Measurements from ENCODE around the gene LYPD4. TPM values are rescaled to one million over a fixed set of nuclear protein-coding genes. Genes with fewer than 3 reads are reported as not detected.

The LYPD4 gene
- total RNA-seq, 1 experiment from 2014 or later, result not detected

DNA sequence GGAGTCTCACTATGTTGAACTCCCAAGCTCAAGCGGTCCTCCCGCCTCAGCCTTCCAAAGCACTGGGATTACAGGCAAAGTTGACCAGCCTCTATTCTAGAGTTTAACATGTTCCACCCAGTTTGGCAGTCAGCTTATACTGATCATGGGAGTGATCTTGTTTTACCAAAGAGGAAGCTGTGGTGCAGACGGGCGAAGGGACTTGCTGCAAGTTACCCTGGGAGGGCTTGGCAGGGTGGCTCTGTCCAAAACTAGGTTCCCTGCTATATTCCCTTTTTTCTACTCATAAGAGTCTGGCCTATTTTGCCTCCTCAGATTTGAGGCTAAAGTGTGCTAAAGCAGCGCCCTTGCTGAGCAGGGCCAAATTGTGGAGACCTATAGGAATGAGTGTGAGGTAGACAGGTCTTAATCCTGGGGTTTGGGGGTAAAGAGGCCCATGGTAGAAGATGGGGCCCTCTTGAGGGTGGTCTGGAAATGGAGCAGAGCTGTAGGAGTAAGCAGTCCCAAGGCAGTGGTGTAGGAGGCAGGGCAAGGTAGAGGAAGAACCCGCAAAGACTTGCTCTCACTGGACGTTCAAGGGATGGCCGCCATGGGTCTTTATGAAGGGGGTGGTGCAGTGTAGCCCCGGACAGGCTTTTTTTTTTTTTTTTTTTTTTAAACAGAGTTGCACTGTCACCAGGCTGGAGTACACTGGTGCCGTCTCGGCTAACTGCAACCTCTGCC, 18.9 kb upstream of the LYPD4 start:
- ChIA-PET POLR2A (ENCODE audit: unreplicated experiment) (no interaction called here), CTCF (interaction anchor here (0.8 kb wide), 1 partner anchor 93 kb away, joined by 3 read pairs; no protein-coding TSS in a partner anchor)
- TF ChIP-seq, protein P1, sequence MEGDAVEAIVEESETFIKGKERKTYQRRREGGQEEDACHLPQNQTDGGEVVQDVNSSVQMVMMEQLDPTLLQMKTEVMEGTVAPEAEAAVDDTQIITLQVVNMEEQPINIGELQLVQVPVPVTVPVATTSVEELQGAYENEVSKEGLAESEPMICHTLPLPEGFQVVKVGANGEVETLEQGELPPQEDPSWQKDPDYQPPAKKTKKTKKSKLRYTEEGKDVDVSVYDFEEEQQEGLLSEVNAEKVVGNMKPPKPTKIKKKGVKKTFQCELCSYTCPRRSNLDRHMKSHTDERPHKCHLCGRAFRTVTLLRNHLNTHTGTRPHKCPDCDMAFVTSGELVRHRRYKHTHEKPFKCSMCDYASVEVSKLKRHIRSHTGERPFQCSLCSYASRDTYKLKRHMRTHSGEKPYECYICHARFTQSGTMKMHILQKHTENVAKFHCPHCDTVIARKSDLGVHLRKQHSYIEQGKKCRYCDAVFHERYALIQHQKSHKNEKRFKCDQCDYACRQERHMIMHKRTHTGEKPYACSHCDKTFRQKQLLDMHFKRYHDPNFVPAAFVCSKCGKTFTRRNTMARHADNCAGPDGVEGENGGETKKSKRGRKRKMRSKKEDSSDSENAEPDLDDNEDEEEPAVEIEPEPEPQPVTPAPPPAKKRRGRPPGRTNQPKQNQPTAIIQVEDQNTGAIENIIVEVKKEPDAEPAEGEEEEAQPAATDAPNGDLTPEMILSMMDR (conservative IDR thresholded peaks at IDR 0.05), result no peak
- TF ChIP-seq EZH2 (IDR thresholded peaks at IDR 0.05; ENCODE audit: low read depth), result no peak
- H4K20me1 ChIP-seq (ENCODE audit: insufficient read depth), result peaks cover 74% of the 10 kb centered on the region
- H2AFZ ChIP-seq, result no peak overlapping the region
- no peak overlapping the region for H3K4me3 ChIP-seq
- peaks cover 79% of the 10 kb centered on the region for H3F3A ChIP-seq (ENCODE audit: insufficient read depth, low read depth)
- DNase-seq, result no peak
- peaks cover 67% of the 10 kb centered on the region for H3K36me3 ChIP-seq (ENCODE audit: low read depth)
- no peaks in the 10 kb centered on the region for H3K9me2 ChIP-seq (ENCODE audit: insufficient read depth)
- intact Hi-C loops (cut with micrococcal nuclease; ENCODE audit: unreplicated experiment), result no loop called here
- H3K4me1 ChIP-seq (replicated peaks; ENCODE audit: insufficient read depth), result peaks cover 71% of the 10 kb centered on the region
- no peaks in the 10 kb centered on the region for H3K27me3 ChIP-seq (ENCODE audit: insufficient read depth, low read depth)
- H3K27ac ChIP-seq, result peak overlapping the region; percentile 96; the same call in 1 of the 2 replicates
- peak overlapping the region; percentile 96 for H3K4me2 ChIP-seq
- BruUV-seq (replicated peaks), result no TSS peak
- no peaks in the 10 kb centered on the region for H3K9me3 ChIP-seq (ENCODE audit: insufficient read depth, low read depth)
- peaks cover 83% of the 10 kb centered on the region for H3K79me2 ChIP-seq (ENCODE audit: low read depth)

DNA sequence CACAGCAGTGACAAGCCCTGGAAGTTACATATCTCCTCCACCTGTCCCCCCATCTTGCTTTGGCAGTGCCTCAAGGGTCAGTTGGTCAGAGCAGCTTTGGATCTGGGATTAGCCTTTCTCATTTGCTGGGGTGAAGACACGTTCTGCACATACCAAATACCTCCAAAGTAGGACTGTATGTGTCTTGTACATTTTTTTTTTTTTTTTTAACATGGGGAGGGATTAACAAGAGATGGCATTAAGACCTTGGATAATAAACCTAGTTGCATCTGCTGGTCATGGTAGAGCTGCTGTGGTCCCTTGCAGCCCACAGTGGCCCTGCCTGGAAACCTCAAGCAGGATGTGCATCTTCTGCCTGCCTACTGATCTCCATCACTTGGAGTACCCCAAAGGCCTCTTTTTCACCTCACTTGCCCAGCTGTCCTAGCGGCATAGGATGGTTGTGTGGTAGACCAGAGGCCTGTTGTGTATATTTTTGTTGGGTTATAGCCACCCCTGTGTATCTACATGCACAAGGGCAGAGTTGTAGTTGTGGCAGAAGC, 18.0 kb upstream of the LYPD4 start:
- no peak for TF ChIP-seq EZH2 (IDR thresholded peaks at IDR 0.05; ENCODE audit: low read depth)
- TF ChIP-seq, protein P1 (conservative IDR thresholded peaks at IDR 0.05), result no peak
- H3K9me2 ChIP-seq (ENCODE audit: insufficient read depth), result no peaks in the 10 kb centered on the region
- peaks cover 58% of the 10 kb centered on the region for H3K36me3 ChIP-seq (ENCODE audit: low read depth)
- peaks cover 70% of the 10 kb centered on the region for H3F3A ChIP-seq (ENCODE audit: insufficient read depth, low read depth)
- intact Hi-C loops (cut with micrococcal nuclease; ENCODE audit: unreplicated experiment), result no loop called here
- BruUV-seq (replicated peaks), result no TSS peak
- H4K20me1 ChIP-seq (ENCODE audit: insufficient read depth), result peaks cover 66% of the 10 kb centered on the region
- peaks cover 62% of the 10 kb centered on the region for H3K4me1 ChIP-seq (replicated peaks; ENCODE audit: insufficient read depth)
- peaks cover 74% of the 10 kb centered on the region for H3K79me2 ChIP-seq (ENCODE audit: low read depth)
- H3K27me3 ChIP-seq (ENCODE audit: insufficient read depth, low read depth), result no peaks in the 10 kb centered on the region
- no peak overlapping the region; the same call in 1 of the 2 replicates for H3K4me3 ChIP-seq
- no peaks in the 10 kb centered on the region for H3K9me3 ChIP-seq (ENCODE audit: insufficient read depth, low read depth)
- ChIA-PET POLR2A (ENCODE audit: unreplicated experiment) (interaction anchor here (0.5 kb wide), 1 partner anchor 85 kb away, joined by 5 read pairs; no protein-coding TSS in a partner anchor), CTCF (no interaction called here)
- DNase-seq, result no peak
- H3K4me2 ChIP-seq, result peak overlapping the region; percentile 96
- no peak overlapping the region for H2AFZ ChIP-seq
- H3K27ac ChIP-seq, result peak overlapping the region; percentile 96; the same call in 1 of the 2 replicates

DNA sequence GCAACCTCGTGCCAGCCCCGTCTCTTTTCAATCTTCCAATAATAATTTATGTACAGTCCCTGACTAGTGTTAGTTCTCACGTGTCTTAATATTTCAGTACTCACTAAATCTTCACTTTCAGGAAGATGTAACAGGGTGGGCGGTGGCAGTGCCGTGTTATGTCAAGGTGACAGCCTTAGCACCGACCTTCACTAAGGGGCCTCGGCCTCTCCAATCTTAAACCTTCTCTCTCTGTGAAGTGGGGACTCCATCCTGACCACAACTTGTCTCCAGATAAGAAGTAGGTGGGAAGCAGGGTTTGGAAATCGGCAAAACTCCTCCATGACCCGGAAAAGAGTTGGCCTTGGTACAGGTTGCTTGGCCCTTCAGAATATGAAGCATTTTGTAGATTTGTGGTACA, 17.4 kb upstream of the LYPD4 start:
- peaks cover 56% of the 10 kb centered on the region for H3K36me3 ChIP-seq (ENCODE audit: low read depth)
- H2AFZ ChIP-seq, result no peak overlapping the region
- H3F3A ChIP-seq (ENCODE audit: insufficient read depth, low read depth), result peaks cover 64% of the 10 kb centered on the region
- peak overlapping the region; percentile 96 for H3K4me2 ChIP-seq
- H4K20me1 ChIP-seq (ENCODE audit: insufficient read depth), result peaks cover 59% of the 10 kb centered on the region
- intact Hi-C loops (cut with micrococcal nuclease; ENCODE audit: unreplicated experiment), result no loop called here
- H3K27me3 ChIP-seq (ENCODE audit: insufficient read depth, low read depth), result no peaks in the 10 kb centered on the region
- POLR2A ChIA-PET (ENCODE audit: unreplicated experiment), result no interaction called here
- peak overlapping the region; percentile 96 for H3K27ac ChIP-seq
- H3K4me1 ChIP-seq (replicated peaks; ENCODE audit: insufficient read depth), result peaks cover 57% of the 10 kb centered on the region
- CTCF ChIA-PET, result no interaction called here
- H3K9me2 ChIP-seq (ENCODE audit: insufficient read depth), result no peaks in the 10 kb centered on the region
- DNase-seq, result no peak
- H3K4me3 ChIP-seq, result peak overlapping the region; percentile 98; the same call in 1 of the 2 replicates
- peaks cover 68% of the 10 kb centered on the region for H3K79me2 ChIP-seq (ENCODE audit: low read depth)
- no TSS peak for BruUV-seq (replicated peaks)
- no peaks in the 10 kb centered on the region for H3K9me3 ChIP-seq (ENCODE audit: insufficient read depth, low read depth)
- TF ChIP-seq EZH2 (IDR thresholded peaks at IDR 0.05; ENCODE audit: low read depth), result no peak
- TF ChIP-seq, protein P1 (conservative IDR thresholded peaks at IDR 0.05), result no peak

Measured in PC-9 (cell line).